ENCODE results near the gene AFF3. TPM values are rescaled to one million over a fixed set of nuclear protein-coding genes. Genes with fewer than 3 reads are reported as not detected.

The AFF3 gene
- total and polyA plus RNA-seq, 2 of the 13 experiments (the other 11 are each of a cell fraction or from before 2014, with no cell fraction given): not detected

DNA sequence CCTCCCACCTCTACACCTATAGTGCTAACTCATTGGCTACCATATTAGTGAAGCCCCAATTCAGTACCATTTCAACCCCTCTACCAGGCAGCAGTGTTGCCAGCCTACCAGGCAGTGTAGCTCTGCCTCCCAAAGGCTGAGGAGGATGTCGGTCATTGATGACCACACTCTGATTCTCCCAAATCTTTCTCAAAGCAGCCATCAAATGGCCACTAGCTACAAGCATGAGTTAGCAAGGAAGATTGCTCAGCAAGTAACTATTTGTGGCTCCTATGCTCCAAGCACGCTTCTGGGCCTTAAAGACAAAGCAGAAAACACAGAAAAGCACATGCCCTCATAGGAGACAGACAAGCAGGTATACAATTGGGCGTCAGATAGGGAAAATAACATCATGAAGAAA, 42.7 kb upstream of the AFF3 start:
- in situ Hi-C loops (cut with HindIII; ENCODE audit: extremely low pct_ligation_motif_present, low pct_unique_long_range_greater_than_20kb) (no loop called here), intact Hi-C loops (cut with micrococcal nuclease; ENCODE audit: unreplicated experiment) (no loop called here)
- Histone ChIP-seq H3K4me3 (replicated peaks in 1 of 3; ENCODE audit: insufficient read depth in 1 of 3, low read depth in 2 of 3, low read length in 3 of 3) (no peak overlapping the region), H4K20me1 (ENCODE audit: insufficient read depth, low read length) (no peaks in the 10 kb centered on the region), H3K27me3 (ENCODE audit: control insufficient read depth in 1 of 2, insufficient read depth in 2 of 2, low read length in 2 of 2) (no peaks in the 10 kb centered on the region; a peak in 1 of 5 replicates), H3K79me2 (ENCODE audit: insufficient read depth, low read length) (no peaks in the 10 kb centered on the region), H3K4me2 (ENCODE audit: low read depth, low read length) (no peak overlapping the region), H2AFZ (ENCODE audit: low read length) (no peak overlapping the region), H3K36me3 (replicated peaks in 1 of 2; ENCODE audit: control insufficient read depth in 1 of 2, insufficient read depth in 2 of 2, low read length in 2 of 2) (no peaks in the 10 kb centered on the region), H3K9me3 (ENCODE audit: low read length) (no peaks in the 10 kb centered on the region), H3K27ac (ENCODE audit: extremely low read length, insufficient read depth, low read length) (no peak overlapping the region), H3K9ac (ENCODE audit: insufficient read depth, low read depth, low read length) (no peak overlapping the region), H3K4me1 (ENCODE audit: insufficient read depth, low read length) (no peaks in the 10 kb centered on the region)
- no peak for ATAC-seq
- 18% methylated on average over 3 of the region's 3 CpGs for WGBS (ENCODE audit: low lambda C conversion rate)
- DNase-seq (ENCODE audit: low spot score): no peak
- ChIA-PET POLR2A (no interaction called here), CTCF (ENCODE audit: low intra/inter-chr PET ratio, low total read pairs) (no interaction called here)
- BruUV-seq (replicated peaks): no TSS peak
- no peak for FAIRE-seq
- TF ChIP-seq POLR2G (IDR thresholded peaks at IDR 0.05; ENCODE audit: low read depth, low read length) (no peak), ZNF121 (CRISPR knock-in tag; IDR thresholded peaks at IDR 0.05) (no peak), ZNF253 (CRISPR knock-in tag; IDR thresholded peaks at IDR 0.05; ENCODE audit: borderline replicate concordance) (no peak)

DNA sequence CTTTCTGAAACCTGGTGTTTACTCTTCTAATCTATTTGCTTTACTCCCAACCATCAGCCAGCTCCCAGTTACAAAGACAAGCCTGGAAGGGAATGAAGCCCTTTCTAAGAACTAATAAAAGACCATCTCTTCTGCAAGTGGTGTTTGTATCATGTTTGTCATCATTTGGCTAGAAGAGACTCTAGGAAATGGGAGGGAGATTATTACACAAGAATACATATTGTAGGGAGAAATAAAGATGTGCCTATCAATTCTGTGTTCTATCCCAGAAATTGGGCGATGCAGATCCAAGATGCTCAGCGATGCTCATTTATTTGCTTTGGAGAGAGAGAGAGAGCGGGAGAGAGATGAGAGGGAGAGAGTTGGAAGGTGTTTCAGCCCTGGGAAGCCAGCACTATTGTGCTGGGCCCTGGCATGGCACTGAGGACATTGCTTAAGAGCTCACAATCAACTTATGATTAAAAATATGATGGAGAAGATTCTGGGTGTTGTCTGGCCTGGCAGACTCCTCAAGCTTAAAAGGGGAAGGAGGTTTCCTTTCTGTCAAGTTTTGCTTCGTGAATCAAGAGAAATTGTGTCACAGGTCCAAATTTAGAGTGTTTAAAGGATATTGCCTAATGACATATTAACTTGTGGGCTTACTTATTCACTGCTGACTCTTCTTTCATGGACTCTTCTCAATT, 41.8 kb upstream of the AFF3 start:
- no peak for FAIRE-seq
- Histone ChIP-seq H3K4me3 (replicated peaks in 1 of 3; ENCODE audit: insufficient read depth in 1 of 3, low read depth in 2 of 3, low read length in 3 of 3) (no peak overlapping the region), H3K79me2 (ENCODE audit: insufficient read depth, low read length) (no peaks in the 10 kb centered on the region), H3K4me1 (ENCODE audit: insufficient read depth, low read length) (no peaks in the 10 kb centered on the region), H3K9ac (ENCODE audit: insufficient read depth, low read depth, low read length) (no peak overlapping the region), H2AFZ (ENCODE audit: low read length) (no peak overlapping the region), H3K27me3 (ENCODE audit: control insufficient read depth in 1 of 2, insufficient read depth in 2 of 2, low read length in 2 of 2) (no peaks in the 10 kb centered on the region; a peak in 1 of 5 replicates), H3K9me3 (ENCODE audit: low read length) (no peaks in the 10 kb centered on the region), H4K20me1 (ENCODE audit: insufficient read depth, low read length) (no peaks in the 10 kb centered on the region), H3K4me2 (ENCODE audit: low read depth, low read length) (no peak overlapping the region), H3K36me3 (replicated peaks in 1 of 2; ENCODE audit: control insufficient read depth in 1 of 2, insufficient read depth in 2 of 2, low read length in 2 of 2) (no peaks in the 10 kb centered on the region), H3K27ac (ENCODE audit: extremely low read length, insufficient read depth, low read length) (no peak overlapping the region)
- CTCF ChIA-PET (ENCODE audit: low intra/inter-chr PET ratio, low total read pairs): no interaction called here
- POLR2A ChIA-PET: no interaction called here
- no peak for ATAC-seq
- no TSS peak for BruUV-seq (replicated peaks)
- intact Hi-C loops (cut with micrococcal nuclease; ENCODE audit: unreplicated experiment): no loop called here
- WGBS (ENCODE audit: low lambda C conversion rate): 31% methylated on average over 4 of the region's 4 CpGs
- DNase-seq (ENCODE audit: low spot score): no peak
- in situ Hi-C loops (cut with HindIII; ENCODE audit: extremely low pct_ligation_motif_present, low pct_unique_long_range_greater_than_20kb): no loop called here
- no peak for TF ChIP-seq MIER2 (CRISPR knock-in tag; IDR thresholded peaks at IDR 0.05)
- TF ChIP-seq ZNF878 (CRISPR knock-in tag; IDR thresholded peaks at IDR 0.05): no peak
- TF ChIP-seq, protein P1, sequence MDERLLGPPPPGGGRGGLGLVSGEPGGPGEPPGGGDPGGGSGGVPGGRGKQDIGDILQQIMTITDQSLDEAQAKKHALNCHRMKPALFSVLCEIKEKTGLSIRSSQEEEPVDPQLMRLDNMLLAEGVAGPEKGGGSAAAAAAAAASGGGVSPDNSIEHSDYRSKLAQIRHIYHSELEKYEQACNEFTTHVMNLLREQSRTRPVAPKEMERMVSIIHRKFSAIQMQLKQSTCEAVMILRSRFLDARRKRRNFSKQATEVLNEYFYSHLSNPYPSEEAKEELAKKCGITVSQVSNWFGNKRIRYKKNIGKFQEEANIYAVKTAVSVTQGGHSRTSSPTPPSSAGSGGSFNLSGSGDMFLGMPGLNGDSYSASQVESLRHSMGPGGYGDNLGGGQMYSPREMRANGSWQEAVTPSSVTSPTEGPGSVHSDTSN (CRISPR knock-in tag; IDR thresholded peaks at IDR 0.05): no peak
- TF ChIP-seq TARDBP (CRISPR knock-in tag; IDR thresholded peaks at IDR 0.05): no peak
- TF ChIP-seq ZNF879 (CRISPR knock-in tag; IDR thresholded peaks at IDR 0.05): no peak
- TF ChIP-seq, protein P2, sequence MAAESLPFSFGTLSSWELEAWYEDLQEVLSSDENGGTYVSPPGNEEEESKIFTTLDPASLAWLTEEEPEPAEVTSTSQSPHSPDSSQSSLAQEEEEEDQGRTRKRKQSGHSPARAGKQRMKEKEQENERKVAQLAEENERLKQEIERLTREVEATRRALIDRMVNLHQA (CRISPR knock-in tag; IDR thresholded peaks at IDR 0.05): no peak
- TF ChIP-seq ZNF619 (CRISPR knock-in tag; IDR thresholded peaks at IDR 0.05): no peak
- no peak for TF ChIP-seq ZSCAN31 (CRISPR knock-in tag; IDR thresholded peaks at IDR 0.05; ENCODE audit: low read depth)
- no peak for TF ChIP-seq NR1H2 (CRISPR knock-in tag; IDR thresholded peaks at IDR 0.05; ENCODE audit: borderline replicate concordance, low read depth)
- TF ChIP-seq, protein P3, sequence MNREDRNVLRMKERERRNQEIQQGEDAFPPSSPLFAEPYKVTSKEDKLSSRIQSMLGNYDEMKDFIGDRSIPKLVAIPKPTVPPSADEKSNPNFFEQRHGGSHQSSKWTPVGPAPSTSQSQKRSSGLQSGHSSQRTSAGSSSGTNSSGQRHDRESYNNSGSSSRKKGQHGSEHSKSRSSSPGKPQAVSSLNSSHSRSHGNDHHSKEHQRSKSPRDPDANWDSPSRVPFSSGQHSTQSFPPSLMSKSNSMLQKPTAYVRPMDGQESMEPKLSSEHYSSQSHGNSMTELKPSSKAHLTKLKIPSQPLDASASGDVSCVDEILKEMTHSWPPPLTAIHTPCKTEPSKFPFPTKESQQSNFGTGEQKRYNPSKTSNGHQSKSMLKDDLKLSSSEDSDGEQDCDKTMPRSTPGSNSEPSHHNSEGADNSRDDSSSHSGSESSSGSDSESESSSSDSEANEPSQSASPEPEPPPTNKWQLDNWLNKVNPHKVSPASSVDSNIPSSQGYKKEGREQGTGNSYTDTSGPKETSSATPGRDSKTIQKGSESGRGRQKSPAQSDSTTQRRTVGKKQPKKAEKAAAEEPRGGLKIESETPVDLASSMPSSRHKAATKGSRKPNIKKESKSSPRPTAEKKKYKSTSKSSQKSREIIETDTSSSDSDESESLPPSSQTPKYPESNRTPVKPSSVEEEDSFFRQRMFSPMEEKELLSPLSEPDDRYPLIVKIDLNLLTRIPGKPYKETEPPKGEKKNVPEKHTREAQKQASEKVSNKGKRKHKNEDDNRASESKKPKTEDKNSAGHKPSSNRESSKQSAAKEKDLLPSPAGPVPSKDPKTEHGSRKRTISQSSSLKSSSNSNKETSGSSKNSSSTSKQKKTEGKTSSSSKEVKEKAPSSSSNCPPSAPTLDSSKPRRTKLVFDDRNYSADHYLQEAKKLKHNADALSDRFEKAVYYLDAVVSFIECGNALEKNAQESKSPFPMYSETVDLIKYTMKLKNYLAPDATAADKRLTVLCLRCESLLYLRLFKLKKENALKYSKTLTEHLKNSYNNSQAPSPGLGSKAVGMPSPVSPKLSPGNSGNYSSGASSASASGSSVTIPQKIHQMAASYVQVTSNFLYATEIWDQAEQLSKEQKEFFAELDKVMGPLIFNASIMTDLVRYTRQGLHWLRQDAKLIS (CRISPR knock-in tag; IDR thresholded peaks at IDR 0.05): no peak
- TF ChIP-seq AKAP8 (CRISPR knock-in tag; IDR thresholded peaks at IDR 0.05): no peak

Data from HepG2 (cell line).